SK-N-SH (cell line): ENCODE measurements around the gene ANKS1B. TPM values are rescaled to one million over a fixed set of nuclear protein-coding genes. Genes with fewer than 3 reads are reported as not detected.

ENCODE experiments used
- CTCF ChIA-PET: fragments of 300-600, 350-600 bp; formaldehyde crosslinking; extraction: SDS; loops from one replicate; lab custom pipeline; 2021; lab: Yijun Ruan, JAX
- POLR2A ChIA-PET: fragments of 350-600 bp; sonication (Branson Sonifier 250); formaldehyde crosslinking; extraction: SDS; loops from one replicate; lab custom pipeline; 2020; ENCODE audit warnings: antibody characterized with exemption, inconsistent platforms; lab: Yijun Ruan, JAX
- DNase-seq: peaks from one replicate; pipeline ENCODE4 v3.0.0; 2012
- H2AFZ ChIP-seq: fragments of 200-600 bp; sonication (generic); 2 replicates; pipeline ENCODE4 v1.8.1; 2016; ENCODE audit warnings: antibody characterized with exemption, mild to moderate bottlenecking, low read depth
- H3F3A ChIP-seq: fragments of 200-600 bp; sonication (generic); replicated peaks from 2 replicates; pipeline ENCODE3; 2016; ENCODE audit warnings: antibody characterized with exemption, mild to moderate bottlenecking; ENCODE audit not compliant: insufficient read depth
- H3K27ac ChIP-seq, 2 experiments: fragments of 200-500 bp in 1 of 2; fragments of 200-600 bp in 1 of 2; sonication (Bioruptor generic) in 1 of 2; sonication (generic), shearing (Covaris generic) in 1 of 2; 2 replicates each; pipeline versions ENCODE4 v1.5.1 to v1.6.1; 2014 to 2016; ENCODE audit warnings: low read depth in 2 of 2, inconsistent platforms in 1 of 2, low read length in 1 of 2, mild to moderate bottlenecking in 1 of 2, mixed read lengths in 1 of 2
- H3K27me3 ChIP-seq: fragments of 200-600 bp; sonication (generic), shearing (Covaris generic); 2 replicates; pipeline ENCODE4 v1.6.1; 2016; ENCODE audit warnings: mixed run types; ENCODE audit not compliant: insufficient read depth
- H3K36me3 ChIP-seq, 2 experiments: fragments of 200-500 bp in 1 of 2; fragments of 200-600 bp in 1 of 2; sonication (Bioruptor generic) in 1 of 2; sonication (generic) in 1 of 2; replicated peaks in 1 of 2; 2 replicates each; pipeline versions ENCODE3 to v1.5.1; 2014 to 2016; ENCODE audit warnings: low read length in 1 of 2, mild to moderate bottlenecking in 1 of 2; ENCODE audit not compliant: insufficient read depth in 2 of 2, control insufficient read depth in 1 of 2
- H3K4me1 ChIP-seq, 2 experiments: fragments of 200-500 bp in 1 of 2; fragments of 200-600 bp in 1 of 2; sonication (Bioruptor generic) in 1 of 2; sonication (generic), shearing (Covaris generic) in 1 of 2; 2 replicates each; pipeline versions ENCODE4 v1.5.1 to v1.6.1; 2014 to 2016; ENCODE audit warnings: low read depth in 1 of 2, low read length in 1 of 2, mixed run types in 1 of 2; ENCODE audit not compliant: insufficient read depth in 2 of 2, control insufficient read depth in 1 of 2
- H3K4me2 ChIP-seq: fragments of 200-600 bp; sonication (generic), shearing (Covaris generic); 2 replicates; pipeline ENCODE4 v1.6.1; 2017; ENCODE audit warnings: mixed run types
- H3K4me3 ChIP-seq, 2 experiments: fragments of 200-500 bp in 1 of 2; fragments of 200-600 bp in 1 of 2; sonication (Bioruptor generic) in 1 of 2; sonication (generic), shearing (Covaris generic) in 1 of 2; 2 replicates each; pipeline versions ENCODE4 v1.5.1 to v1.8.1; 2014 to 2016; ENCODE audit warnings: low read depth in 2 of 2, inconsistent platforms in 1 of 2, low read length in 1 of 2, mild to moderate bottlenecking in 1 of 2, mixed read lengths in 1 of 2, moderate library complexity in 1 of 2
- H3K79me2 ChIP-seq: fragments of 200-600 bp; sonication (generic); 2 replicates; pipeline ENCODE4 v1.8.1; 2017; ENCODE audit warnings: mild to moderate bottlenecking; ENCODE audit not compliant: insufficient read depth
- H3K9ac ChIP-seq: fragments of 200-600 bp; sonication (generic); 2 replicates; pipeline ENCODE4 v1.6.1; 2017; ENCODE audit warnings: mixed run types
- H3K9me2 ChIP-seq: fragments of 200-600 bp; sonication (generic); 2 replicates; pipeline ENCODE4 v1.6.1; 2017; ENCODE audit warnings: mixed run types
- H3K9me3 ChIP-seq: fragments of 200-600 bp; sonication (generic); 2 replicates; pipeline ENCODE4 v1.6.1; 2017; ENCODE audit warnings: mixed run types, mild to moderate bottlenecking, moderate library complexity
- H4K20me1 ChIP-seq: fragments of 200-600 bp; sonication (generic); 2 replicates; pipeline ENCODE4 v1.6.1; 2017; ENCODE audit warnings: mild to moderate bottlenecking, mixed run types; ENCODE audit not compliant: insufficient read depth
- CHD2 ChIP-seq: fragments of 150-350 bp; IDR thresholded peaks from 2 replicates; pipeline ENCODE4 v1.6.1; 2018; ENCODE audit warnings: low read length; ENCODE audit not compliant: partially characterized antibody
- GABPA ChIP-seq: IDR thresholded peaks from 2 replicates; pipeline ENCODE4 v1.4.0; 2012; ENCODE audit warnings: low read depth, mild to moderate bottlenecking
- MEF2A ChIP-seq: IDR thresholded peaks from 2 replicates; pipeline ENCODE4 v1.4.0; 2012; ENCODE audit warnings: low read depth, borderline replicate concordance
- MXI1 ChIP-seq: IDR thresholded peaks from 2 replicates; pipeline ENCODE4 v1.6.1; 2012; ENCODE audit warnings: mild to moderate bottlenecking, low read depth, low read length, improper control_type of control experiment
- NFIC ChIP-seq: IDR thresholded peaks from 2 replicates; pipeline ENCODE4 v1.4.0; 2012; ENCODE audit warnings: borderline replicate concordance
- RCOR1 ChIP-seq: fragments of 150-350 bp; IDR thresholded peaks from 2 replicates; pipeline ENCODE4 v1.6.1; 2017; ENCODE audit warnings: antibody characterized with exemption, low read length
- REST ChIP-seq: IDR thresholded peaks from 2 replicates; pipeline ENCODE4 v1.6.1; 2012; ENCODE audit warnings: mild to moderate bottlenecking, low read depth, low read length, moderate library complexity
- RXRA ChIP-seq: IDR thresholded peaks from 2 replicates; pipeline ENCODE4 v1.4.0; 2012; ENCODE audit warnings: low read depth, mild to moderate bottlenecking, borderline replicate concordance
- SMC3 ChIP-seq: IDR thresholded peaks from 2 replicates; pipeline ENCODE4 v1.6.1; 2012; ENCODE audit warnings: low read depth, low read length, improper control_type of control experiment
- TEAD4 ChIP-seq: IDR thresholded peaks from 2 replicates; pipeline ENCODE4 v1.4.0; 2012; ENCODE audit warnings: mild to moderate bottlenecking, borderline replicate concordance; ENCODE audit not compliant: insufficient read depth
- USF1 ChIP-seq: IDR thresholded peaks from 2 replicates; pipeline ENCODE4 v1.4.0; 2012; ENCODE audit warnings: low read depth, borderline replicate concordance
- YY1 ChIP-seq: IDR thresholded peaks from 2 replicates; pipeline ENCODE4 v1.4.0; 2012; ENCODE audit warnings: low read depth, mild to moderate bottlenecking
- WGBS: methylation state at CpG from one replicate; pipeline ENCODE4 v1.1.6; 2017; ENCODE audit warnings: low lambda C conversion rate; 5-methylcytosine and 5-hydroxymethylcytosine counted together
- polyA plus RNA-seq, 3 experiments: library from polyadenylated mRNA; depleted of rRNA; stranded (reverse); fragments of >200 nt; gene quantifications; 2 replicates each; pipeline ENCODE4 v1.2.3, GENCODE V29; 2012
- TF ChIP-seq, protein P1 (sequence below): fragments of 150-350 bp; IDR thresholded peaks from 2 replicates; pipeline ENCODE4 v1.6.1; 2017; ENCODE audit warnings: antibody characterized with exemption, low read length, low read depth, borderline replicate concordance

ANKS1B gene
- polyA plus RNA-seq, 1 of the 3 experiments (the other 2 are of a cell fraction) = 1.8 TPM

GRCh38 chr12:99495799-99496198, 488.9 kb downstream of the ANKS1B start:
- Histone ChIP-seq H4K20me1 (no peaks in the 10 kb centered on the region), H3K27me3 (no peaks in the 10 kb centered on the region), H3K9ac (no peak overlapping the region), H3K4me1 (peaks cover 0 to 26% of the 10 kb centered on the region in 2 experiments; a peak in 3 of 4 replicates), H3F3A (peaks cover 5% of the 10 kb centered on the region), H3K27ac (no peak overlapping the region), H3K4me3 (no peak overlapping the region), H3K79me2 (no peaks in the 10 kb centered on the region), H2AFZ (no peak overlapping the region), H3K9me3 (no peaks in the 10 kb centered on the region), H3K9me2 (no peaks in the 10 kb centered on the region), H3K4me2 (no peak overlapping the region), H3K36me3 (no peaks in the 10 kb centered on the region)
- DNase-seq = no peak
- ChIA-PET CTCF (no interaction called here), POLR2A (no interaction called here)
- TF ChIP-seq GABPA = no peak
- TF ChIP-seq USF1 = no peak
- TF ChIP-seq CHD2 = no peak
- TF ChIP-seq YY1 = no peak
- WGBS = 37% methylated on average over 1 of the region's 1 CpG

GRCh38 chr12:99493197-99493596, 491.5 kb downstream of the ANKS1B start:
- H4K20me1 ChIP-seq = no peaks in the 10 kb centered on the region
- H3F3A ChIP-seq = no peaks in the 10 kb centered on the region
- ChIA-PET CTCF (no interaction called here), POLR2A (no interaction called here)
- H3K36me3 ChIP-seq = no peaks in the 10 kb centered on the region
- 76% methylated on average over 1 of the region's 1 CpG for WGBS
- H3K9me2 ChIP-seq = no peaks in the 10 kb centered on the region
- no peaks in the 10 kb centered on the region for H3K27me3 ChIP-seq
- no peak overlapping the region for H3K9ac ChIP-seq
- no peak for TF ChIP-seq RCOR1
- no peaks in the 10 kb centered on the region for H3K79me2 ChIP-seq
- no peak for DNase-seq
- H3K4me2 ChIP-seq = no peak overlapping the region
- no peak overlapping the region for H3K4me3 ChIP-seq
- H3K4me1 ChIP-seq = peaks cover 0 to 12% of the 10 kb centered on the region in 2 experiments; a peak in 1 of 4 replicates
- H3K9me3 ChIP-seq = no peaks in the 10 kb centered on the region
- no peak overlapping the region for H3K27ac ChIP-seq
- no peak overlapping the region for H2AFZ ChIP-seq

GRCh38 chr12:99486277-99486676, 498.5 kb downstream of the ANKS1B start:
- ChIA-PET POLR2A (no interaction called here), CTCF (no interaction called here)
- Histone ChIP-seq H3K36me3 (no peaks in the 10 kb centered on the region), H4K20me1 (no peaks in the 10 kb centered on the region), H2AFZ (no peak overlapping the region), H3K9me3 (no peaks in the 10 kb centered on the region), H3K4me3 (no peak overlapping the region), H3K79me2 (no peaks in the 10 kb centered on the region), H3K9ac (no peak overlapping the region), H3K9me2 (no peaks in the 10 kb centered on the region), H3K4me2 (no peak overlapping the region), H3K27ac (no peak overlapping the region), H3F3A (no peaks in the 10 kb centered on the region), H3K4me1 (no peaks in the 10 kb centered on the region), H3K27me3 (no peaks in the 10 kb centered on the region)
- WGBS = 52% methylated on average over 1 of the region's 1 CpG
- DNase-seq = no peak
- TF ChIP-seq, protein P1, sequence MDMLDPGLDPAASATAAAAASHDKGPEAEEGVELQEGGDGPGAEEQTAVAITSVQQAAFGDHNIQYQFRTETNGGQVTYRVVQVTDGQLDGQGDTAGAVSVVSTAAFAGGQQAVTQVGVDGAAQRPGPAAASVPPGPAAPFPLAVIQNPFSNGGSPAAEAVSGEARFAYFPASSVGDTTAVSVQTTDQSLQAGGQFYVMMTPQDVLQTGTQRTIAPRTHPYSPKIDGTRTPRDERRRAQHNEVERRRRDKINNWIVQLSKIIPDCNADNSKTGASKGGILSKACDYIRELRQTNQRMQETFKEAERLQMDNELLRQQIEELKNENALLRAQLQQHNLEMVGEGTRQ = no peak
- TF ChIP-seq MXI1 (no peak), RXRA (no peak), NFIC (no peak), MEF2A (no peak), YY1 (no peak), TEAD4 (no peak), REST (no peak), SMC3 (no peak)
